Testis (tissue), 5 donors: ENCODE measurements around the gene WDR41. TPM values are rescaled to one million over a fixed set of nuclear protein-coding genes. Genes with fewer than 3 reads are reported as not detected.

Experiments
- DNase-seq: peaks from one replicate; pipeline ENCODE4 v3.0.0-alpha.2; 2019
- H3K27ac ChIP-seq, 2 donors: fragments of 200-600 bp; sonication (generic); one replicate each; pipeline ENCODE4 v1.5.1; 2019
- H3K27me3 ChIP-seq: fragments of 200-600 bp; sonication (generic); one replicate; pipeline ENCODE4 v1.5.1; 2019
- H3K36me3 ChIP-seq: fragments of 200-600 bp; sonication (generic); one replicate; pipeline ENCODE4 v1.5.1; 2017; ENCODE audit warnings: low read depth; ENCODE audit errors: missing control alignments
- H3K4me1 ChIP-seq: fragments of 200-600 bp; sonication (generic); one replicate; pipeline ENCODE4 v1.5.1; 2019
- H3K4me3 ChIP-seq, 2 donors: fragments of 200-600 bp; sonication (generic); one replicate each; pipeline ENCODE4 v1.5.1; 2017 to 2019
- H3K9me3 ChIP-seq: fragments of 200-600 bp; sonication (generic); one replicate; pipeline ENCODE4 v1.5.1; 2017
- POLR2A ChIP-seq: fragments of 450-650 bp; IDR thresholded peaks from one replicate; pipeline ENCODE4 v1.6.1; 2017; ENCODE audit warnings: antibody characterized with exemption, mild to moderate bottlenecking, moderate library complexity
- WGBS, 2 donors: methylation state at CpG; one replicate each; pipeline ENCODE4 v1.1.5; 2018; 5-methylcytosine and 5-hydroxymethylcytosine counted together
- intact Hi-C: fragments of 100-400 bp; cut with DNase I; formaldehyde crosslinking; loops from one replicate; pipeline ENCODE4 v1.15.1; 2023; ENCODE audit warnings: low total_unique reads
- long read RNA-seq, 2 donors: transcript quantifications; one replicate each; lab custom pipeline, GENCODE V29; 2026
- polyA plus RNA-seq: library from polyadenylated mRNA; stranded (reverse); fragments of 350-450 nt; fragmentation: Illumina TruSeq; extraction: RNeasy Lipid Tissue Mini Kit (QIAGEN cat#74804); gene quantifications from one replicate; pipeline ENCODE4 v1.2.3, GENCODE V29; 2014; ENCODE audit warnings: low read depth, low replicate concordance; ENCODE audit not compliant: insufficient read depth
- total RNA-seq, 2 donors: library from RNA; depleted of rRNA; stranded (reverse); fragments of >200 nt; gene quantifications; one replicate each; pipeline ENCODE4 v1.2.3, GENCODE V29; 2016
- TF ChIP-seq, protein P1 (sequence below), 3 experiments: fragments of 450-650 bp in 2 of 3; fragments of 200-600 bp in 1 of 3; sonication (generic) in 1 of 3; IDR thresholded peaks; one replicate each; pipeline ENCODE4 v1.5.1; 2016 to 2019; ENCODE audit warnings: antibody characterized with exemption in 3 of 3, mild to moderate bottlenecking in 2 of 3, moderate library complexity in 1 of 3

Gene WDR41, protein sequence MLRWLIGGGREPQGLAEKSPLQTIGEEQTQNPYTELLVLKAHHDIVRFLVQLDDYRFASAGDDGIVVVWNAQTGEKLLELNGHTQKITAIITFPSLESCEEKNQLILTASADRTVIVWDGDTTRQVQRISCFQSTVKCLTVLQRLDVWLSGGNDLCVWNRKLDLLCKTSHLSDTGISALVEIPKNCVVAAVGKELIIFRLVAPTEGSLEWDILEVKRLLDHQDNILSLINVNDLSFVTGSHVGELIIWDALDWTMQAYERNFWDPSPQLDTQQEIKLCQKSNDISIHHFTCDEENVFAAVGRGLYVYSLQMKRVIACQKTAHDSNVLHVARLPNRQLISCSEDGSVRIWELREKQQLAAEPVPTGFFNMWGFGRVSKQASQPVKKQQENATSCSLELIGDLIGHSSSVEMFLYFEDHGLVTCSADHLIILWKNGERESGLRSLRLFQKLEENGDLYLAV
- 10 to 100 TPM; 33.9 to 46.5 TPM for total RNA-seq
- polyA plus RNA-seq: 58.7 TPM
- long read RNA-seq, donor 1, transcript WDR41-201 (13 exons, 3,958 nt): major isoform, 8 of 8 reads
- long read RNA-seq, donor 1, partial matches to known transcripts: 0 of 8 reads
- long read RNA-seq, donor 1, other reads (novel, unspliced or antisense): 0 of 8 reads
- long read RNA-seq, donor 2, transcript WDR41-201 (13 exons, 3,958 nt): major isoform, 7 of 8 reads
- long read RNA-seq, donor 2, partial matches to known transcripts: 0 of 8 reads
- long read RNA-seq, donor 2, other reads (novel, unspliced or antisense): 0 of 8 reads

DNA sequence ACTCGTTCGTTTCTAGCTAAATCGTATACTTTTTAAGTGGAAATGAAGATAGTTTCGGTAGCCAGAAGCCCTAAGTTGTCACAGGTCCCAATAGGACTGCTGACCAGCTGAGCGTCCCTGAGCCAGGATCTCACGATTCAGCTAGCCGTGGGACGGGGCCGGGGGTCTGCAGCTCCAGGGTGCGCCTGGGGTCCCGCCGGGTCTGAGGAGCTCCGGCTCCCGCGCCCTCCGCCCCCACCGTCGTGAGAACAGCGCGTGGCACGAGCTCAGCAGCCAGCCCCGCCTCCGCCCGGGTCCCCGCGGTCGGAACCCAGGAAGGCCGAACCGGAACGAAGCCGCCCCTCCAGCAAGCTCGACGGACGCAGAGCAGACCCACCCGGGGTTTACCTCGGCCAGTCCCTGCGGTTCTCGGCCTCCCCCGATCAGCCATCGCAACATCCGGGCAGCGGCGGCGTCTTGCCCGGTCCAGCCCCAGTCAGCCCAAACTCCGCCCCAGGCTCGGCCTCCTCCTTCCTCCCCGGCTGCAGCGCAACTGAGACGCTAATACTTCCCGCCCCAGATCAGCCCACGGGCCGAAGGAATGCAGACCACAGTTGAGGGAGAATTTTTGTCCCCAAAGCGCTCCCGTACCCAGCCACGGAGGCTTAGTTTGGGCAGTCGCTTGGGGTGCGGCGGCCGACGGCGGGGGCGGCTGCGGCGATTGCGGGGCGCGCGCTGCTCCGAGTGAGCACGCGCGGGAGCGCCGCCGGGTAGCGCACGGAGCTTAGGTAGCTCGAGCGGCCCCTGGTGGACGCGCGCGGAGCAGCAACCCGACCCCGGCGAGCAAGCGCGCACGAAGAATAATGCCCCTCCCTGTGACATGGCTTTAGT lies at the start of gene WDR41:
Gene WDR41 (minus strand): TSS at position 534 of the 870 bp plus-strand sequence. CDS start 96 bp downstream, at position 438.
- Histone ChIP-seq H3K27ac (peak within 1 kb of the TSS; percentile 97 to 99), H3K9me3 (no peaks in the 10 kb centered on the region), H3K4me3 (peak within 1 kb of the TSS; percentile 84 to 97), H3K36me3 (no peaks in the 10 kb centered on the region), H3K27me3 (no peaks in the 10 kb centered on the region), H3K4me1 (peaks cover 8% of the 10 kb centered on the region)
- peak; percentile 94 for DNase-seq
- intact Hi-C loops: loop anchor here (5.0 kb wide), 1 partner anchor 405 kb away; the partner anchor contains the start of gene ZBED3
- no peak for TF ChIP-seq POLR2A
- TF ChIP-seq, protein P1, sequence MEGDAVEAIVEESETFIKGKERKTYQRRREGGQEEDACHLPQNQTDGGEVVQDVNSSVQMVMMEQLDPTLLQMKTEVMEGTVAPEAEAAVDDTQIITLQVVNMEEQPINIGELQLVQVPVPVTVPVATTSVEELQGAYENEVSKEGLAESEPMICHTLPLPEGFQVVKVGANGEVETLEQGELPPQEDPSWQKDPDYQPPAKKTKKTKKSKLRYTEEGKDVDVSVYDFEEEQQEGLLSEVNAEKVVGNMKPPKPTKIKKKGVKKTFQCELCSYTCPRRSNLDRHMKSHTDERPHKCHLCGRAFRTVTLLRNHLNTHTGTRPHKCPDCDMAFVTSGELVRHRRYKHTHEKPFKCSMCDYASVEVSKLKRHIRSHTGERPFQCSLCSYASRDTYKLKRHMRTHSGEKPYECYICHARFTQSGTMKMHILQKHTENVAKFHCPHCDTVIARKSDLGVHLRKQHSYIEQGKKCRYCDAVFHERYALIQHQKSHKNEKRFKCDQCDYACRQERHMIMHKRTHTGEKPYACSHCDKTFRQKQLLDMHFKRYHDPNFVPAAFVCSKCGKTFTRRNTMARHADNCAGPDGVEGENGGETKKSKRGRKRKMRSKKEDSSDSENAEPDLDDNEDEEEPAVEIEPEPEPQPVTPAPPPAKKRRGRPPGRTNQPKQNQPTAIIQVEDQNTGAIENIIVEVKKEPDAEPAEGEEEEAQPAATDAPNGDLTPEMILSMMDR (IDR thresholded peaks at IDR 0.05): peak; percentile 95 to 98 (median 96)
- 0% methylated on average over 16 to 77 of the region's 90 CpGs for WGBS, 2 donors

DNA sequence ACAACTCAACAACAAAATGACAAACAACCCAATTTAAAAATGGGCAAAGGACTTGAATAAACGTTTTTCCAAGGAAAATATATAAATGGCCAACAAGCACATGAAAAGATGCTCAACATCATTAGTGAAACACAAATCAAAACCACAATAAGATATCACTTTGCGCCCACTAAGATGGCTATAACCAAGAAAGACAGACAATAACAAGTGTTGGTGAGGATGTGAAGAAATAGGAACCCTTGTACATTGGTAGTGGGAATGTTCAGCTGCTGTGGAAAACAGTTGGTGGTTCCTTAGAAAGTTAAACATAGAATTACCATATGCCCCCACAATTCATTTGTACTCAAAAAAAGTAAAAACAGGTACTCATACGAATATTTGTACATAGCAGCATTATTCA lies 39.2 kb upstream of the WDR41 start:
- 67 to 69% methylated on average over 3 of the region's 3 CpGs for WGBS, 2 donors
- H3K27me3 ChIP-seq: no peaks in the 10 kb centered on the region
- intact Hi-C loops: no loop called here

DNA sequence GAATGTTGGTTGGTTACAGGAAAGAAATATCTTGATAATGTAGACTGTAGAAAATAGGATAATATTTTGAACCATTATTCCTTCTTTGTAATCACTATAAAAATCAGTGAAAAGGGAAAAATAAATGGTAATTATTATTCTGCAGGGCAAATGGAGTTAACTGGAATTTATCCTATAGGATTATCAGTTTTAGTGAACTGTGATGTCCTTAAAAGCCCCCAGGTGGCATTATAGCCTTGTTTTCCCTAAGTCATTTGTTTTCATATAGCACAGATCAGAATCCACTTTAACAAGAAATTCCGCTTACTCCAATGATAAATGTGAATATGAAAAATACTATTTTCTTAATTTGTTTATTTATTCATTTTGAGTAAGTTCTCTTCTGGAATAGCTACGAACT lies 26.2 kb upstream of the WDR41 start:
- intact Hi-C loops: no loop called here
- H3K9me3 ChIP-seq: no peaks in the 10 kb centered on the region
- H3K4me3 ChIP-seq: no peak overlapping the region
- DNase-seq: no peak
- no peak for TF ChIP-seq POLR2A
- TF ChIP-seq, protein P1 (IDR thresholded peaks at IDR 0.05): no peak
- H3K27ac ChIP-seq: no peak overlapping the region
- H3K27me3 ChIP-seq: no peaks in the 10 kb centered on the region
- no peaks in the 10 kb centered on the region for H3K4me1 ChIP-seq
- no peaks in the 10 kb centered on the region for H3K36me3 ChIP-seq
- 77 to 83% methylated on average over 2 of the region's 2 CpGs for WGBS, 2 donors

More for the DNA sequence above, 39.2 kb upstream of the WDR41 start:
- H3K9me3 ChIP-seq: no peaks in the 10 kb centered on the region
- TF ChIP-seq POLR2A: no peak
- TF ChIP-seq, protein P1 (IDR thresholded peaks at IDR 0.05): no peak
- no peak for DNase-seq
- no peaks in the 10 kb centered on the region for H3K36me3 ChIP-seq
- H3K27ac ChIP-seq: no peak overlapping the region
- no peaks in the 10 kb centered on the region for H3K4me1 ChIP-seq
- no peak overlapping the region for H3K4me3 ChIP-seq

DNA sequence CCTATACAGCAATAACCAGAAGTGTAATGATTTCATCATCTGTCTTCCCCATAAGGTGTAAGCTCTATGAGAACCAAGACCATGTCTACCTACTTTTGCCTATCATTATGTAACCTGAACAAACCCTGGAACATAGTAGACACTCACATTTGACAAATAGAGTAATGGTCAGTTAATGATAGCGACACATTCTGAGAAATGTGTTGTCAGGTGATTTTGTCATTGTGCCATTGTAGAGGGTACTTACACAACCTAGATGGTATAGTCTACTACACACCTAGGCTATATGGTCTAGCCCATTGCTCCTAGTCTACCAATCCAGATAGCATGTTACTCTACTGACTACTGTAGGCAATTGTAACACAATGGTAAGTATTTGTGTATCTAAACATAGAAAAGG lies 22.3 kb upstream of the WDR41 start:
- TF ChIP-seq, protein P1 (IDR thresholded peaks at IDR 0.05): no peak
- Histone ChIP-seq H3K27me3 (no peaks in the 10 kb centered on the region), H3K27ac (no peak overlapping the region), H3K9me3 (no peaks in the 10 kb centered on the region), H3K4me1 (no peaks in the 10 kb centered on the region), H3K4me3 (no peak overlapping the region), H3K36me3 (no peaks in the 10 kb centered on the region)
- 90 to 96% methylated on average over 1 of the region's 1 CpG for WGBS, 2 donors
- no peak for DNase-seq
- intact Hi-C loops: no loop called here
